Gastrocnemius medialis (tissue), 4 donors: ENCODE data around the gene SP8. TPM values are rescaled to one million over a fixed set of nuclear protein-coding genes. Genes with fewer than 3 reads are reported as not detected.

Source experiments
- ATAC-seq, 2 donors: fragments of 150-250 bp; one replicate each; pipeline ENCODE4 v1.9.1; 2016
- DNase-seq, 2 donors: peaks; one replicate each; pipeline ENCODE4 v3.0.0-alpha.2; 2019
- H3K27ac ChIP-seq, 4 donors: fragments of 200-600 bp; sonication (generic); 1 replicate in 1 of 4; 2 replicates in 3 of 4; pipeline ENCODE4 v1.5.1; 2016 to 2018; ENCODE audit warnings: mild to moderate bottlenecking in 2 of 4, moderate library complexity in 1 of 4
- H3K27me3 ChIP-seq, 3 donors: fragments of 200-600 bp; sonication (generic) in 2 of 3; 1 replicate in 1 of 3; 2 replicates in 2 of 3; pipeline versions ENCODE4 v1.5.1 to v1.6.0; 2016 to 2019; ENCODE audit warnings: mild to moderate bottlenecking in 1 of 3, moderate library complexity in 1 of 3
- H3K36me3 ChIP-seq, 2 donors: fragments of 200-600 bp; sonication (generic) in 1 of 2; one replicate each; pipeline ENCODE4 v1.5.1; 2017 to 2018
- H3K4me1 ChIP-seq, 2 donors: fragments of 200-600 bp; sonication (generic) in 1 of 2; one replicate each; pipeline ENCODE4 v1.5.1; 2016 to 2017; ENCODE audit warnings: mild to moderate bottlenecking in 2 of 2
- H3K4me3 ChIP-seq, 4 donors: fragments of 200-600 bp; sonication (generic) in 3 of 4; 1 replicate in 1 of 4; 2 replicates in 3 of 4; pipeline ENCODE4 v1.5.1; 2016 to 2019; ENCODE audit warnings: mild to moderate bottlenecking in 2 of 4
- H3K9me3 ChIP-seq, 3 donors: fragments of 200-600 bp; sonication (generic) in 2 of 3; 1 replicate in 1 of 3; 2 replicates in 2 of 3; pipeline ENCODE4 v1.5.1; 2016 to 2019
- POLR2A ChIP-seq, 2 donors: fragments of 450-650 bp; IDR thresholded peaks; one replicate each; pipeline ENCODE4 v1.6.1; 2017; ENCODE audit warnings: antibody characterized with exemption in 2 of 2, mild to moderate bottlenecking in 2 of 2, moderate library complexity in 2 of 2
- in situ Hi-C, 4 donors: fragments of 200-750 bp; cut with MboI; loops; one replicate each; pipeline versions ENCODE4 v1.15.0 to v1.8.0; 2017; ENCODE audit warnings: low sequenced_read_pairs in 4 of 4
- intact Hi-C: fragments of 100-400 bp; cut with DNase I; formaldehyde crosslinking; loops from one replicate; pipeline ENCODE4 v1.15.1; 2023; ENCODE audit warnings: low total_unique reads
- total RNA-seq, 4 donors: library from RNA; depleted of rRNA; stranded (reverse); fragments of >200 nt; gene quantifications; one replicate each; pipeline versions ENCODE4 v1.1.0 to v1.2.3, GENCODE V29; 2016
- TF ChIP-seq, protein P1 (sequence below), 5 experiments: fragments of 450-650 bp in 3 of 5; fragments of 200-600 bp in 2 of 5; sonication (generic) in 2 of 5; IDR thresholded peaks in 4 of 5; conservative IDR thresholded peaks in 1 of 5; 1 replicate in 4 of 5; 2 replicates in 1 of 5; pipeline ENCODE4 v1.5.1; 2016 to 2019; ENCODE audit warnings: antibody characterized with exemption in 5 of 5, mild to moderate bottlenecking in 3 of 5, moderate library complexity in 3 of 5

The SP8 gene
- total RNA-seq, 4 donors from 2014 or later = not detected

DNA sequence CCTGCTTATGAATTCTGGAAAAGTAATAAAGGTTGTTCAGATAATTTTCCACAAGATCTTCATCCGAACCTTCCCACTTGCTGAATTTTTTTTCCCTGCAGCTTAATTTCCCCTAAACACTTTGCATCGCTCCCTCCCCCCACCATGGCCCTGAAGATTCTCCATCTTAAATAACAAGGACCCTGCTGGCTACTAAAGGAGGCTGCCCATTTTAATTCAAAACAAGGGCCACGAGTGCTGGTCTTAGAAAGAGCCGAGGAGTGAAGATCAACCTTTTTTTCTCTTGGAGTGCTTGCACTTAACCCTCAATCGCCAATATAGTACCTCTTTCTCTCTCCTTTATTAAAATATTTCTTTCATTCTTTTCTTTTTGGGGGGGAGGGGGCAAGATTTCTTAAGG, 9.2 kb upstream of the SP8 start:
- H3K27ac ChIP-seq = no peak overlapping the region
- peaks cover 80 to 89% (median 87%) of the 10 kb centered on the region in 3 donors for H3K27me3 ChIP-seq
- no peak overlapping the region for H3K4me3 ChIP-seq
- TF ChIP-seq, protein P1, sequence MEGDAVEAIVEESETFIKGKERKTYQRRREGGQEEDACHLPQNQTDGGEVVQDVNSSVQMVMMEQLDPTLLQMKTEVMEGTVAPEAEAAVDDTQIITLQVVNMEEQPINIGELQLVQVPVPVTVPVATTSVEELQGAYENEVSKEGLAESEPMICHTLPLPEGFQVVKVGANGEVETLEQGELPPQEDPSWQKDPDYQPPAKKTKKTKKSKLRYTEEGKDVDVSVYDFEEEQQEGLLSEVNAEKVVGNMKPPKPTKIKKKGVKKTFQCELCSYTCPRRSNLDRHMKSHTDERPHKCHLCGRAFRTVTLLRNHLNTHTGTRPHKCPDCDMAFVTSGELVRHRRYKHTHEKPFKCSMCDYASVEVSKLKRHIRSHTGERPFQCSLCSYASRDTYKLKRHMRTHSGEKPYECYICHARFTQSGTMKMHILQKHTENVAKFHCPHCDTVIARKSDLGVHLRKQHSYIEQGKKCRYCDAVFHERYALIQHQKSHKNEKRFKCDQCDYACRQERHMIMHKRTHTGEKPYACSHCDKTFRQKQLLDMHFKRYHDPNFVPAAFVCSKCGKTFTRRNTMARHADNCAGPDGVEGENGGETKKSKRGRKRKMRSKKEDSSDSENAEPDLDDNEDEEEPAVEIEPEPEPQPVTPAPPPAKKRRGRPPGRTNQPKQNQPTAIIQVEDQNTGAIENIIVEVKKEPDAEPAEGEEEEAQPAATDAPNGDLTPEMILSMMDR (IDR thresholded peaks at IDR 0.05 in 4 of 5, conservative IDR thresholded peaks at IDR 0.05 in 1 of 5) = no peak
- no peak for TF ChIP-seq POLR2A (IDR thresholded peaks at IDR 0.05)
- H3K4me1 ChIP-seq = no peaks in the 10 kb centered on the region
- no peaks in the 10 kb centered on the region for H3K36me3 ChIP-seq
- no peak for DNase-seq
- intact Hi-C loops = no loop called here
- no peak for ATAC-seq
- H3K9me3 ChIP-seq = no peaks in the 10 kb centered on the region
- in situ Hi-C loops = no loop called here

DNA sequence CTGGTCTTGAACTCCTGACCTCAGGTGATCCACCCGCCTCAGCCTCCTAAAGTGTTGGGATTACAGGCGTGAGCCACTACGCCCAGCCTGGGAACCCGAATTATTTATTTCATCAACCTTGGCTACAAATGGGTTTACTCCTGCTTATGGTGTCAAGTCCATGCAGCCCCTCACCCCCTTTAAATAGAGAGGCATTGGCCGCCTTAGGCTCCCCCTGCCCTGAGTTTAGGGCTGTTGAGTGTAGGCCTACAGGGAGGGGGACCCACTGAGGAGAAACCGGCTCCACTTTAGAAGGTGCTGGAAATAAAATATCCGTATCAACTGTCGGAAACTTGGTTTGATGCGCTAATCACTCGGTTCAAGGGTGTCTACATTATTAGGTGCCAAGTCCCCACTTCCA, 8.7 kb upstream of the SP8 start:
- no peak for ATAC-seq
- Histone ChIP-seq H3K4me3 (no peak overlapping the region), H3K4me1 (no peaks in the 10 kb centered on the region), H3K36me3 (no peaks in the 10 kb centered on the region), H3K27ac (no peak overlapping the region), H3K27me3 (peaks cover 85 to 90% (median 88%) of the 10 kb centered on the region in 3 donors), H3K9me3 (no peaks in the 10 kb centered on the region)
- in situ Hi-C loops (no loop called here), intact Hi-C loops (no loop called here)
- TF ChIP-seq, protein P1 (IDR thresholded peaks at IDR 0.05 in 4 of 5, conservative IDR thresholded peaks at IDR 0.05 in 1 of 5) = no peak
- no peak for TF ChIP-seq POLR2A (IDR thresholded peaks at IDR 0.05)
- no peak for DNase-seq

DNA sequence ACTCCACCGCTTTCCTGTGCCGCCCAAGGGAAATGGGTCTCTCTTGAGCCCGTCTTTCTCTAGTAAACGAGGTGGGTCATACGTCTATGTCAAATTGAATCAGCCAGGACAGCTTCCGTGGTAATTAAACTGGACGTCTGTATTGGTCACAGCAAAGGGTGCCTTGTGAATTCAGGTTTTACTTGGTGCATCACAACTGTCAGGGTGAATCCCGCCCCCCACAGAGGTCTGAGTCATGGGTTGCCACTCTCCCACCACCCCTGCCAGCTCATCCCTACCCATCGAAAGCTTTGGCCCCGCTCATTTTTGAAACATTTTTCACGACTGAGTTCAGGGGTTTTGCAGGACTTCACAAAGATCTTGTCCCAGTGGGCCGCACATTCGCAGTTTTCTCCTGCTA, 8.0 kb upstream of the SP8 start:
- H3K36me3 ChIP-seq = no peaks in the 10 kb centered on the region
- no peak overlapping the region for H3K27ac ChIP-seq
- H3K9me3 ChIP-seq = no peaks in the 10 kb centered on the region
- TF ChIP-seq, protein P1 (IDR thresholded peaks at IDR 0.05 in 4 of 5, conservative IDR thresholded peaks at IDR 0.05 in 1 of 5) = no peak
- no peak for TF ChIP-seq POLR2A (IDR thresholded peaks at IDR 0.05)
- in situ Hi-C loops (no loop called here), intact Hi-C loops (no loop called here)
- ATAC-seq (no peak), DNase-seq (no peak)
- peaks cover 88 to 92% (median 91%) of the 10 kb centered on the region in 3 donors for H3K27me3 ChIP-seq
- no peaks in the 10 kb centered on the region for H3K4me1 ChIP-seq
- no peak overlapping the region for H3K4me3 ChIP-seq

DNA sequence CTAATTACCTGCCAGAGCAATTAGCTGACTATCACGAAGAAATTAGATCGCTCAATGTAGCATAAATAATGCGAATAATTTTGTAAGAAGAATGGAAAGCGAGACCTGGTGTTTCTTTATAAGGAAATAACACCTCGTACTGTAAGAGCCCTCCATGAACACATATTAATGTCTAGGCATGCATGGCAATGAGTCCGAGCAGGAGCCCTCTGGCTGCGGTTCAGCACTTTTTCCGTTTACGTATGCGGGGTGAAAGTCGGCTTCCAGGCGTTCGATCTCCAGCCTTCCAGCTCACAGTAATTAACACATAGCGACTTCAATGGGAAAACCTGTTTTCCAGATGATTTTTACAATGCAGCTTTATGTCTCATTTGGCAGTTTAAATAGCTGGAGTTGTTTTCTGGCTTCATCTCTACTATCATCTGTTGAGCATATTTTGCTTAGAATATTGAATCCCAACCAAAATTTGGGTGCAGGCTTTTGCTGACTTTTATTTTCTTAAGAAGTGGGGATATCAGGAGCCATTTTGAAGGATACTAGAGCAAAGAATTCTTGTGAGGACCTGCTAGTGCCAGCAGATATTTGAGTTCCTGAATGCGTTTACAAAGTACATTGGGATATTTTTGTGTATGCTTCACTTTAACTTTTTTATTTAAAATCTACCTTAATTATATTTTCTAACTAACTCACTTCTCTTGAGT, 7.2 kb upstream of the SP8 start:
- no peaks in the 10 kb centered on the region for H3K36me3 ChIP-seq
- DNase-seq (no peak), ATAC-seq (no peak)
- TF ChIP-seq POLR2A (IDR thresholded peaks at IDR 0.05) = no peak
- TF ChIP-seq, protein P1 (IDR thresholded peaks at IDR 0.05 in 4 of 5, conservative IDR thresholded peaks at IDR 0.05 in 1 of 5) = no peak
- H3K4me1 ChIP-seq = no peaks in the 10 kb centered on the region
- in situ Hi-C loops = no loop called here
- no peaks in the 10 kb centered on the region for H3K9me3 ChIP-seq
- intact Hi-C loops = no loop called here
- no peak overlapping the region for H3K27ac ChIP-seq
- peaks cover 92 to 94% (median 93%) of the 10 kb centered on the region in 3 donors for H3K27me3 ChIP-seq
- peak overlapping the region in 1 of 4 donors; percentile 4 for H3K4me3 ChIP-seq
